Coronary artery (tissue), 2 donors: ENCODE data around the gene OSBPL1A.

Experiments used
- DNase-seq: peaks from one replicate; pipeline ENCODE4 v3.0.0-alpha.2; 2017; ENCODE audit warnings: low spot score
- H3K27ac ChIP-seq, 2 donors: fragments of 200-600 bp; sonication (generic); one replicate each; pipeline ENCODE4 v1.5.1; 2016 to 2019
- H3K4me3 ChIP-seq: fragments of 200-600 bp; sonication (generic); 2 replicates; pipeline ENCODE4 v1.5.1; 2016; ENCODE audit warnings: mild to moderate bottlenecking, moderate library complexity
- CTCF ChIP-seq: fragments of 200-600 bp; sonication (generic); IDR thresholded peaks from one replicate; pipeline ENCODE4 v1.5.1; 2019; ENCODE audit warnings: antibody characterized with exemption

OSBPL1A gene

GRCh38 chr18:24263050-24263449 lies 134.6 kb downstream of the OSBPL1A start:
- H3K27ac ChIP-seq: no peak overlapping the region
- DNase-seq: no peak
- H3K4me3 ChIP-seq: no peak overlapping the region
- no peak for TF ChIP-seq CTCF

- no peak for TF ChIP-seq CTCF
- DNase-seq: no peak
- no peak overlapping the region for H3K27ac ChIP-seq
- H3K4me3 ChIP-seq: no peak overlapping the region
Measured at GRCh38 chr18:24262087-24262486, 135.5 kb downstream of the OSBPL1A start.

- no peak overlapping the region for H3K27ac ChIP-seq
- DNase-seq: no peak
- TF ChIP-seq CTCF: no peak
- H3K4me3 ChIP-seq: no peak overlapping the region
Measured at GRCh38 chr18:24259869-24260641, 137.6 kb downstream of the OSBPL1A start.

GRCh38 chr18:24254071-24254470 lies 143.6 kb downstream of the OSBPL1A start:
- no peak for DNase-seq
- H3K27ac ChIP-seq: no peak overlapping the region
- no peak for TF ChIP-seq CTCF
- H3K4me3 ChIP-seq: no peak overlapping the region

- TF ChIP-seq CTCF: no peak
- no peak overlapping the region for H3K4me3 ChIP-seq
- no peak for DNase-seq
- H3K27ac ChIP-seq: no peak overlapping the region
Measured at GRCh38 chr18:24249716-24250115, 147.9 kb downstream of the OSBPL1A start.

- no peak for DNase-seq
- Histone ChIP-seq H3K27ac (no peak overlapping the region), H3K4me3 (no peak overlapping the region)
- TF ChIP-seq CTCF: no peak
Measured at GRCh38 chr18:24248359-24248758, 149.3 kb downstream of the OSBPL1A start.

GRCh38 chr18:24246143-24246542 lies 151.5 kb downstream of the OSBPL1A start:
- TF ChIP-seq CTCF: no peak
- DNase-seq: no peak

More at GRCh38 chr18:24246143-24246542, 151.5 kb downstream of the OSBPL1A start:
- no peak overlapping the region for H3K4me3 ChIP-seq
- H3K27ac ChIP-seq: no peak overlapping the region
